ENCODE data around the gene RNF217.
"Not testable (repeated sequence)": the region's sequence is repeated elsewhere in the genome, so short reads cannot be mapped to it uniquely, and the experiment has no call there.

The RNF217 gene

DNA sequence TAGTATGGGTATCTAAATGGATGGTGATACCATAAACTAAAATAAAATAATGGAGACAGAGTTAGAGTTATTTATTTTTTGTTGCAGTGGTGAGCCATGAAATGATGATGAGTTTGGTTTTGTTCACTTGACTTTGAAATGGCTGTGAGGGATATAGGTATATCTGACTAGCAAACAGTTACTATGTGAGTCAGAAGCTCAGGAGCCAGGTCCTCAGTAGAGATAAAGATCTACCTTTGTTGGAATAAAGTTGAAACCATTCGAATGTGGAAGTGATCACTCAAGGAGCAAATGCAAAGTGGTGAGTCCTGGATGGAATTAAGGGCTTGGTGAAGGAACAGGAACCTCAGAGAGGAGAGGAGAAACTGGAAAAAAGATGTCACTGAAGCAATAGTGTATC is 105.3 kb downstream of the RNF217 start:
- no peak overlapping the region for H2AFZ ChIP-seq (ENCODE audit: low read length)
- H4K8ac ChIP-seq (ENCODE audit: low read depth, low read length), result no peak overlapping the region
- H3K9ac ChIP-seq (ENCODE audit: low read depth, low read length, poor library complexity), result no peak overlapping the region
- no peak overlapping the region for H2BK5ac ChIP-seq (ENCODE audit: low read length)
- H3K27me3 ChIP-seq (ENCODE audit: control insufficient read depth in 3 of 3, insufficient read depth in 3 of 3, low read depth in 1 of 3, low read length in 3 of 3), result no peaks in the 10 kb centered on the region
- no peak overlapping the region for H3K18ac ChIP-seq (ENCODE audit: low read length)
- H3K4me1 ChIP-seq (ENCODE audit: control insufficient read depth in 2 of 2, insufficient read depth in 1 of 2, low read depth in 1 of 2, low read length in 2 of 2), result no peaks in the 10 kb centered on the region
- no peak overlapping the region for H2BK120ac ChIP-seq (ENCODE audit: low read depth, low read length)
- H3K14ac ChIP-seq (ENCODE audit: low read length), result no peak overlapping the region
- H3K27ac ChIP-seq (replicated peaks; ENCODE audit: low read length), result no peak overlapping the region
- no peaks in the 10 kb centered on the region for H3K36me3 ChIP-seq (replicated peaks in 1 of 2; ENCODE audit: control insufficient read depth in 2 of 2, insufficient read depth in 2 of 2, low read length in 2 of 2)
- H3K9me3 ChIP-seq (replicated peaks in 1 of 2; ENCODE audit: control insufficient read depth in 2 of 2, insufficient read depth in 1 of 2, low read depth in 1 of 2, low read length in 2 of 2), result no peaks in the 10 kb centered on the region
- no peak overlapping the region for H3K4me2 ChIP-seq (ENCODE audit: insufficient read depth, low read length, poor library complexity, severe bottlenecking)
- no peak for DNase-seq (ENCODE audit: low spot score)
- H3K23ac ChIP-seq (ENCODE audit: low read depth, low read length, poor library complexity), result no peak overlapping the region
- no peak overlapping the region for H4K91ac ChIP-seq (ENCODE audit: low read depth, low read length, poor library complexity)
- no CpG with 5 or more reads among the region's 1 CpG for WGBS, 2 donors (ENCODE audit: extremely low coverage in 2 of 2, insufficient read length in 2 of 2, insufficient replicate concordance in 1 of 2)
- no peak overlapping the region for H2BK15ac ChIP-seq (ENCODE audit: low read length)
- no peak overlapping the region for H2AK5ac ChIP-seq (ENCODE audit: low read depth, low read length)
- H3K4ac ChIP-seq (ENCODE audit: low read length), result no peak overlapping the region
- H2BK12ac ChIP-seq (ENCODE audit: low read length), result no peak overlapping the region
- H3K4me3 ChIP-seq (ENCODE audit: low read length in 2 of 2), result no peak overlapping the region
- no peaks in the 10 kb centered on the region for H3K79me1 ChIP-seq (ENCODE audit: low read depth, low read length)

DNA sequence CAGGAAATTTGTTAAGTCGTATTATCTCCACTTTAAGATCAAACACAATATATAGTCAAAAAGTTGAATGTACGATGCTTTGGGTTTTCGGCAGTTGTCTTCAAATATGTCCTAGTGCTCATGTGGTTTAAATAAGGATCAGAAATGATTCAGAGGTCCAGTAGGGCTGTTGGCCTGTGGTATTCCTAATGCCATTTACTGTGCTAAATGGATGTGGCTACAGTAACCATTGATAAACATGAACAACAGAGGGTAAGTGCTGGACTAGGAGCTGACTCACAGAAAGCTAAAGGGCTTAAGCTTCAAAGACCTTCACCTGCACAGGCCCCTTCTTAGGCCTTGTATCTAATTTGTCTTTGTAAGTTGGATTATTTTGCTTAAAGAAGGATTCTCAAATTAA is 110.8 kb downstream of the RNF217 start:
- H4K91ac ChIP-seq (ENCODE audit: low read depth, low read length, poor library complexity), result no peak overlapping the region
- no peak overlapping the region for H3K4me3 ChIP-seq (ENCODE audit: low read length in 2 of 2)
- H4K8ac ChIP-seq (ENCODE audit: low read depth, low read length), result no peak overlapping the region
- no peak overlapping the region for H2AK5ac ChIP-seq (ENCODE audit: low read depth, low read length)
- H2BK15ac ChIP-seq (ENCODE audit: low read length), result no peak overlapping the region
- no peaks in the 10 kb centered on the region for H3K79me1 ChIP-seq (ENCODE audit: low read depth, low read length)
- no CpG with 5 or more reads among the region's 3 CpGs for WGBS, 2 donors (ENCODE audit: extremely low coverage in 2 of 2, insufficient read length in 2 of 2, insufficient replicate concordance in 1 of 2)
- peaks cover 0 to 7% of the 10 kb centered on the region in 2 donors for H3K36me3 ChIP-seq (replicated peaks in 1 of 2; ENCODE audit: control insufficient read depth in 2 of 2, insufficient read depth in 2 of 2, low read length in 2 of 2)
- no peak overlapping the region for H3K4me2 ChIP-seq (ENCODE audit: insufficient read depth, low read length, poor library complexity, severe bottlenecking)
- no peak overlapping the region for H3K4ac ChIP-seq (ENCODE audit: low read length)
- H3K14ac ChIP-seq (ENCODE audit: low read length), result no peak overlapping the region
- peaks cover 0 to 1% of the 10 kb centered on the region in 2 donors for H3K4me1 ChIP-seq (ENCODE audit: control insufficient read depth in 2 of 2, insufficient read depth in 1 of 2, low read depth in 1 of 2, low read length in 2 of 2)
- no peak overlapping the region for H3K27ac ChIP-seq (replicated peaks; ENCODE audit: low read length)
- H3K9me3 ChIP-seq (replicated peaks in 1 of 2; ENCODE audit: control insufficient read depth in 2 of 2, insufficient read depth in 1 of 2, low read depth in 1 of 2, low read length in 2 of 2), result no peaks in the 10 kb centered on the region
- no peak overlapping the region for H2BK120ac ChIP-seq (ENCODE audit: low read depth, low read length)
- H2AFZ ChIP-seq (ENCODE audit: low read length), result no peak overlapping the region
- no peak overlapping the region for H3K9ac ChIP-seq (ENCODE audit: low read depth, low read length, poor library complexity)
- no peak overlapping the region for H3K18ac ChIP-seq (ENCODE audit: low read length)
- no peak for DNase-seq (ENCODE audit: low spot score)
- no peak overlapping the region for H2BK5ac ChIP-seq (ENCODE audit: low read length)
- no peak overlapping the region for H2BK12ac ChIP-seq (ENCODE audit: low read length)
- H3K23ac ChIP-seq (ENCODE audit: low read depth, low read length, poor library complexity), result no peak overlapping the region
- H3K27me3 ChIP-seq (ENCODE audit: control insufficient read depth in 3 of 3, insufficient read depth in 3 of 3, low read depth in 1 of 3, low read length in 3 of 3), result no peaks in the 10 kb centered on the region

GRCh38 chr6:125074120-125074519 is 111.9 kb downstream of the RNF217 start:
- Histone ChIP-seq H2AFZ (ENCODE audit: low read length) (no peak overlapping the region), H3K4ac (ENCODE audit: low read length) (no peak overlapping the region), H2BK5ac (ENCODE audit: low read length) (no peak overlapping the region), H3K9me3 (replicated peaks in 1 of 2; ENCODE audit: control insufficient read depth in 2 of 2, insufficient read depth in 1 of 2, low read depth in 1 of 2, low read length in 2 of 2) (no peaks in the 10 kb centered on the region), H2BK15ac (ENCODE audit: low read length) (no peak overlapping the region), H3K79me1 (ENCODE audit: low read depth, low read length) (no peaks in the 10 kb centered on the region), H3K4me2 (ENCODE audit: insufficient read depth, low read length, poor library complexity, severe bottlenecking) (no peak overlapping the region), H2AK5ac (ENCODE audit: low read depth, low read length) (no peak overlapping the region), H3K23ac (ENCODE audit: low read depth, low read length, poor library complexity) (no peak overlapping the region), H3K27ac (replicated peaks; ENCODE audit: low read length) (no peak overlapping the region), H3K9ac (ENCODE audit: low read depth, low read length, poor library complexity) (no peak overlapping the region), H3K4me1 (ENCODE audit: control insufficient read depth in 2 of 2, insufficient read depth in 1 of 2, low read depth in 1 of 2, low read length in 2 of 2) (peaks cover 0 to 1% of the 10 kb centered on the region in 2 donors), H3K14ac (ENCODE audit: low read length) (no peak overlapping the region), H2BK120ac (ENCODE audit: low read depth, low read length) (no peak overlapping the region), H3K4me3 (ENCODE audit: low read length in 2 of 2) (no peak overlapping the region), H2BK12ac (ENCODE audit: low read length) (no peak overlapping the region), H4K8ac (ENCODE audit: low read depth, low read length) (no peak overlapping the region), H3K18ac (ENCODE audit: low read length) (no peak overlapping the region), H3K27me3 (ENCODE audit: control insufficient read depth in 3 of 3, insufficient read depth in 3 of 3, low read depth in 1 of 3, low read length in 3 of 3) (no peaks in the 10 kb centered on the region), H4K91ac (ENCODE audit: low read depth, low read length, poor library complexity) (no peak overlapping the region), H3K36me3 (replicated peaks in 1 of 2; ENCODE audit: control insufficient read depth in 2 of 2, insufficient read depth in 2 of 2, low read length in 2 of 2) (peaks cover 0 to 7% of the 10 kb centered on the region in 2 donors)
- no peak for DNase-seq (ENCODE audit: low spot score)
- WGBS, 2 donors (ENCODE audit: extremely low coverage in 2 of 2, insufficient read length in 2 of 2, insufficient replicate concordance in 1 of 2), result no CpG with 5 or more reads among the region's 3 CpGs

DNA sequence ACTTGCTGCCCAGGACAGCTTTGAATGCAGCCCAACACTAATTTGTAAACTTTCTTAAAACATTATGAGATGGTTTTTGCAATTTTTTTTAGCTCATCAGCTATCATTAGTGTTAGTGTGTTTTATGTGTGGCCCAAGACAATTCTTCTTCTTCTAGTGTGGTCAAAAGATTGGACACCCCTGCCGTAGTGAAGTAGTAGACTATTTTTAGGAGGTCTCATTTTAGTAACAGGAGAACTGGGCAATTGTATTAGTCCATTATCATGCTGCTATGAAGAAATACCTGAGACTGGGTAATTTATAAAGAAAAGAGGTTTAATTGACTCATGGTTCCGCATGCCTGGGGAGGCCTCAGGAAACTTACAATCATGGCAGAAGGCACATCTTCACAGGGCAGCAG is 112.8 kb downstream of the RNF217 start:
- H3K4me1 ChIP-seq (ENCODE audit: control insufficient read depth in 2 of 2, insufficient read depth in 1 of 2, low read depth in 1 of 2, low read length in 2 of 2); H3K27me3 ChIP-seq (ENCODE audit: control insufficient read depth in 3 of 3, insufficient read depth in 3 of 3, low read depth in 1 of 3, low read length in 3 of 3); H3K23ac ChIP-seq (ENCODE audit: low read depth, low read length, poor library complexity); H3K14ac ChIP-seq (ENCODE audit: low read length); H3K4me3 ChIP-seq (ENCODE audit: low read length in 2 of 2); H3K4me2 ChIP-seq (ENCODE audit: insufficient read depth, low read length, poor library complexity, severe bottlenecking); H4K91ac ChIP-seq (ENCODE audit: low read depth, low read length, poor library complexity); DNase-seq (ENCODE audit: low spot score); H3K36me3 ChIP-seq (replicated peaks in 1 of 2; ENCODE audit: control insufficient read depth in 2 of 2, insufficient read depth in 2 of 2, low read length in 2 of 2); H3K4ac ChIP-seq (ENCODE audit: low read length); H3K27ac ChIP-seq (replicated peaks; ENCODE audit: low read length); H3K9me3 ChIP-seq (replicated peaks in 1 of 2; ENCODE audit: control insufficient read depth in 2 of 2, insufficient read depth in 1 of 2, low read depth in 1 of 2, low read length in 2 of 2); H3K9ac ChIP-seq (ENCODE audit: low read depth, low read length, poor library complexity); H2BK12ac ChIP-seq (ENCODE audit: low read length); H4K8ac ChIP-seq (ENCODE audit: low read depth, low read length); H2AK5ac ChIP-seq (ENCODE audit: low read depth, low read length); H2BK120ac ChIP-seq (ENCODE audit: low read depth, low read length); H2AFZ ChIP-seq (ENCODE audit: low read length); H2BK5ac ChIP-seq (ENCODE audit: low read length); H3K79me1 ChIP-seq (ENCODE audit: low read depth, low read length); H2BK15ac ChIP-seq (ENCODE audit: low read length); H3K18ac ChIP-seq (ENCODE audit: low read length): not testable (repeated sequence)
- no CpG with 5 or more reads among the region's 2 CpGs for WGBS, 2 donors (ENCODE audit: extremely low coverage in 2 of 2, insufficient read length in 2 of 2, insufficient replicate concordance in 1 of 2)

Measured in neuronal stem cell (in vitro differentiated cells).